ENCODE data around the gene PRG2.
"Not testable (repeated sequence)": the region's sequence is repeated elsewhere in the genome, so short reads cannot be mapped to it uniquely, and the experiment has no call there.

Gene PRG2

DNA sequence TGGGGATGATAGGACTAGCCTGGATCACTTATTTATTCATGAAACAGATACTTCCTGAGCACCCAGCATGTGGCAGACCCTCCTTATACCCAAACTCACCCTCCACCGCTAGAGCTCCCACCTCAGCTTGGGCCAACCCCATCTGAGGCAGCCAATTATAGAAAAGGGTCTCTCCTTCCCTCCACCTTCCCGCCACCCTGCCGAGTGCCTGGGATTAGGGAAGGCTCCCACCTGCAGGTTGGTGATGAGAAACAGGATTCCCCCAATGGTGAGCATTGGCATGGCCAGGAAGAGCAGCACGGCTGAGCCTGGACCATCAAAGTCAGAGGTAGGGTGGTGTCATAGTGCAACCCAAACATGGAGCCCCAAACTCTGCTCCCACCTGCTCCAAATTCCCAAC lies 30.6 kb upstream of the PRG2 start:
- DNase-seq (ENCODE audit: low read depth in 1 of 2, low spot score in 1 of 2): no peak

DNA sequence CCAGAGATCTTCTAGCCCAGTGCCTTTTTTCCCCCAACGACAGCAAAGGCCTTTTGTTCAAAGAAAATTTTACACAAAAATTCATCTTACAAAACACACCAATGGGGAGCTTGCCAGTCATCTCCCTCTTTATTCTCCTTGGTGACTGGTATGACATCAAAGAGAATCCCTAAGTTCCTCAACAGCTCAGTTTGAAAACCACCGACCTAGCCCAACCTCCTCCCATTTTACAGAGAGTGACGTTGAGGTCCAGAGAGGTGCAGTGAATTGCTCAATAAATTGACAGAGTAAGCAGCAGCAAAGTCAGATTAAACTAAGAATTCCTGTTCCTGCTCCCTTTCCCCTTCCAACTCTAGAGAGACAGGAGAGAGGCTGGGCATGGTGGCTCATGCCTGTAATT lies 28.7 kb upstream of the PRG2 start:
- DNase-seq (ENCODE audit: low read depth in 1 of 2, low spot score in 1 of 2): no peak

DNA sequence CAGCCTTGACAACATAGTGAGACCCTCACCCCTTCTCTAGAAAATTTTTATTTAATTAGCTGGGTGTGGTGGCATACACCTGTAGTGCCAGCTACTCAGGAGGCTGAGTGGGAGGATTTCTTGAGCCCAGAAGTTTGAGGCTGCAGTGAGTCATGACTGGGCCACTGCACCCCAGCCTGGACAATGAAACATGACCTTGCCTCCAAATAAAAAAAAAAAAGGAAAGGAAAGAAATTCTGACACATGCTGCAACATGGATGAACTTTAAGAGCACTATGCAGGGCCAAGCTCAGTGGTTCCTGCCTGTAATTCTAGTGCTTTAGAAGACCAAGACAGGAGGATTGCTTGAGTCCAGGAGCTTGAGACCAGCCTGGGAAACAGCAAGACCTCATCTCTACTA lies 27.7 kb upstream of the PRG2 start:
- DNase-seq (ENCODE audit: low read depth in 1 of 2, low spot score in 1 of 2): no peak

DNA sequence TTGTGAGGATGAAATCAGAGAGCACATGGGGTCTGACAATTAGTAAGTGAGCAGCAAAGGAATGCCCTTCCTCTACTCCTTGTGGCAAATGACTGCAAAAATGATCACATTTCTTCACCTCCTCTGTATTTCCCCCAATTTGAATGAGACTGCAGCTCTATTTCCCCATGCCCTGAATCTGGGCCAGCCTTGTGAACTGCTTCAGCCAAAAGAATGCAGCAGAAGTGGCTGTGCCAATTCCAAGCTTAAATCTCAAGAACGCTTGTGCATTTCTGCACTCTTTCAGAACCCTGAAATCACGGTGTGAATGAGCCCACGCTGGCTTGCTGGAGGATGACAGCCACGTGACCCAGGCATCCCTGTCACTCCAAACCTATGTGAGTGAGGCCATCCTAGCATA lies 26.6 kb upstream of the PRG2 start:
- DNase-seq (ENCODE audit: low read depth in 1 of 2, low spot score in 1 of 2): no peak

DNA sequence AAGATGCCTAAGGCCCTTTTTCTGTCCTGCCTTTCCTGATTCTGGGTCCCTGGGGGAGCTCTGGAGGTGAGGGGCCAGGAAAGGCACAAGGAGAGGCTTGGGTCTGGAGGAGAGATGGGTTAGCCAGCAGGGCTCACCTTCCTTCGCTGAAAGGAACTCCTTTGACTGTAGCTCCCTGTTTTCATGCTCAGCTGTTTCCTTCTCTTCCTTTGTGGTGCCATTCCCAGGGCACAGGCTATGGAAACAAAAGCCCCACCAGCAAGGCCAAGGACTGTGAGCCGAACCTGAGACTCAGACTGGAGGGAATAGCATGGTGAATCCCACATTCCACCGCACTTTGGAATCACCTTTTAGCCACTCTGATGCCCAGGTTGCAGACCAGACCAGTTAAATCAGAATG lies 26.0 kb upstream of the PRG2 start:
- no peak for DNase-seq (ENCODE audit: low read depth in 1 of 2, low spot score in 1 of 2)

DNA sequence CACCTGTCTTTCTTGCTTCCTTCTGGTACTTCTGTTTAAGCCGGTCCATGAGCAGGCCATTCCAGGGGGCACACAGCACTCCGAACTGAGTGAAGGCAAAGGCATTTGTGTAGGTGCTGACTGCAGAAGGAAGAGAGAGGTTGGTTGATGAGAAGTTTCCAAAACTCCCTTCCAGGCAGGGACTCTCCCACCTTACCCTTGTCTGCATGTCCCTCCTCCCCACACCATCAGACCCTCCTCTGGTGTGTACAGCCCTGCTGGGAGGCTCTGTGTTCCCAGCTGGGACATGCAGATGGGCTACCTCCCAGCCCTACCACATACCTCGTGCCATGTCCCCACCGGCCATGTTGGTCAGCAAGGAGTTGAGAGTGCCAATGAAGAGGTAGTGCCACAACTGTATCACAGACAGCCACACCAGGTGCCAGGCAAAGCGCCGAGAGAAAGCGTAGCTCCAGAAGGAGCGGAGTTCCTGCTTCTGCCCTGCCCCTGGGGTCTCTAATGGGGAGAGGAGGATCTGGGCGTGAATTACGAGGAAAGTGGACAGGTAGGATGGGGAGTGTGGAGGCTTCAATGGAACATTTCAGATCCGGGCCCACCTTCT lies 24.3 kb upstream of the PRG2 start:
- no peak for DNase-seq (ENCODE audit: low read depth in 1 of 2, low spot score in 1 of 2)

DNA sequence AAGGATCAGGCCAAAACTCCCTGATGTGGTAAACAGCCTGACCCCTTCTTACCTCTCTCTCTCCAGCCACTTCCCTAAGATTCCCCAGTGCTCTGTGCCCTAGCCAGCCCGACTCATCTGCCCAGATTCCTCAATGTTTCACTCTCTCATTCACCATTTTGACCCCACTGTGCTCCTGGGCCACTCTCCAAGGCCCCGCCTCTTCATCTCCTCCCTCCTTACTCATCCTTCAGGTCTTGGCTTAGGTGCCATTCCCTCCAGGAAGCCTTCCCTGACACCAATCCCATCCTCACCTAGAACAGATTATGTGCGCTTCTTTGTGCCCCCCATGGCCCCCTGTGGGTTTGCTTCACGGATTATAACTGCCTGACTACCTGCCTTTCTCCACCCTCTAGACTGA lies 23.2 kb upstream of the PRG2 start:
- no peak for DNase-seq (ENCODE audit: low read depth in 1 of 2, low spot score in 1 of 2)

DNA sequence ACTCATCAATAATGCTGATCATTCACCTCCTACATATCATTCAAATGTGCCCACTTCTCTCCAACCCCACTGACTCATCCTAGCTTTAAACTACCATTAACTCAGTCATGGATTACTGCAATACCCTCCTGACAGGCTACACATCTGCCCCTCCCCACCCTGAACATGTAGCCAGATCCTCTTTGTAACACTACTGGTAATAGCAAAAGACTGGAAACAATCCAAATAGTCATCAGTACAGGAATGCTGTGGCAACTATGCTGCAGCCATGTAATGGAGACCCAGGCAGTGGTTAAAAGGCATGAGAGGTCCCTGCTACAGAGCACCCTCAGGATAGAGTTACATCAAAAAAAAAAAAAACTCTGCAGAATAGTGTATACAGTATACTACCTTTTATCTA lies 19.8 kb upstream of the PRG2 start:
- no peak for DNase-seq (ENCODE audit: low read depth in 1 of 2, low spot score in 1 of 2)

DNA sequence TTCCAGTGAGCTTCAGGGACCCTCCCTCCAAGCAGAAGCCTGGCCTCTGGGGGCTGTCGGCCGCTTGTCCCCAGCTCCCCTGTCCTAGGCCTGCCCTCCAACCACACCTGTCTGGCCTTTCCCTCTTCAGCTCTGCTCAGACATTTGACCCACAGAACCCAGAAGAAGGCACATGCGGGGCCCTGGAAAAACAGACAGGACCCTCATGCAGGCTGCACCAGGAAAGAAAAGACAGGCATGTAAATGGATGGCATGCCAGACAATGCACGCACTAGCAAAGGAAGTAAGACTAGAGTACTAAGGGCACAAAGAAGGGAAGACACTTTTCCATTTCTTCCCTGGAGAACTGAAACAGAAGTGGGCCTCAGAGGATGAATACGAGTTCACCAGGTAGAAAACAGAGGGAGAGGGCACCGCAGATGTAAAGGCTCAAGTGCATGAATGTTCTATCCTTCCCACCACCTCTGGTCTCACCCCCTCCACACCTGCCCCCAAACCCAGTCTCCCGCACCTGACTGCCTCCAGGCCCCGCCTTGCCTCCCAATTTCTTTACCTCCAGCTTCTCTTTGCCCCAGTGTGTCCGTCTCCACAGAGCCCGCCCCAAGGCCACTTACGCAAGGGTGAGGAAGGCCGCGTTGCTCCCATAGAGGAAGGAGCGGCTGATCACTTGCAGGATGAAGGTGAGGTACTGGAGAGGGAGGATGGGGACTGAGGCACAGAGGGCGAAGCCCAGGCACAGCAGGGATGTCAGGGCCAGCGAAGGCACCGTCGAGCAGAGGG lies 19.1 kb upstream of the PRG2 start:
- DNase-seq (ENCODE audit: low read depth in 1 of 2, low spot score in 1 of 2): no peak

DNA sequence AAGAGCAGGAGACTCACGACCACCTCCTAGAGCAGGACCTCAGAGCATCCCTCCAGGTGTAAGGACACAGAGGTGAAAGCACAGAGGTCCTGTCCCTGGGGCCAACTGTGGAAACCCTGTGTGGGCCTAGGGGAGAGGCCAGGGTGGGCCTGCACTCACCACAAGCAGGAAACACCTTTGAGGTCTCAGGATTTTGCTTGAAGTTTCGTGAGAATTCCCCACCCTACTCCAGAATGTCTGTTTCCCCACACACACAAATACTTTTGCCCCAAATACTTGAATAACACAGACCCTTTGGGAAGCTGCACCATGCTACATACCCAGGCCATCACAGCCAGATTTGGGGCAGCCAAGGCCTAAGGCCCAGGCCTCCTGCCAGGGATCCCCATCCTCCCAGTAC lies 18.3 kb upstream of the PRG2 start:
- DNase-seq (ENCODE audit: low read depth in 1 of 2, low spot score in 1 of 2): no peak

DNA sequence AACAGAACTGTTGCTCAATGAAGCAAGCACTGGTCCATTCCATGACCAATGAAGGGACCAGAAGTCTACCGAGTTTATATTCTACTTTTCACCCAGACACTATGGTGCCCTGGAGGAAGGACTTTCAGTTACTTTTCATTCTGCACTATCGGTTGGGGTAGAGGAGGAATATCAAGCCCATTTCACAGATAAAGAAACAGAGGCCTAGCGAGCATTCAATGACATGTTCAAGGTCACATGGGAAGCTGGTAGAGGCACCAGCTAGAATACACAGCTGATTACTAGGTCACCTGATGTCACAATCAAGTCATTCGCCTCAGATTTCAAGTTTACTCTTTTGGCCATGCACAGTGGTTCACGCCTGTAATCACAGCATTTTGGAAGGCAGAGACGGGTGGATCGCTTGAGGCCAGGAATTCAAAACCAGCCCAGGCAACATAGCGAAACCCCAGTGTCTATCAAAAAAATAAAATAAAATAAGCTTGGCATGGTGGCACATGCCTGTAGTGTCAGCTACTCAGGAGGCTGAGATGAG lies 17.6 kb upstream of the PRG2 start:
- no peak for DNase-seq (ENCODE audit: low read depth in 1 of 2, low spot score in 1 of 2)

DNA sequence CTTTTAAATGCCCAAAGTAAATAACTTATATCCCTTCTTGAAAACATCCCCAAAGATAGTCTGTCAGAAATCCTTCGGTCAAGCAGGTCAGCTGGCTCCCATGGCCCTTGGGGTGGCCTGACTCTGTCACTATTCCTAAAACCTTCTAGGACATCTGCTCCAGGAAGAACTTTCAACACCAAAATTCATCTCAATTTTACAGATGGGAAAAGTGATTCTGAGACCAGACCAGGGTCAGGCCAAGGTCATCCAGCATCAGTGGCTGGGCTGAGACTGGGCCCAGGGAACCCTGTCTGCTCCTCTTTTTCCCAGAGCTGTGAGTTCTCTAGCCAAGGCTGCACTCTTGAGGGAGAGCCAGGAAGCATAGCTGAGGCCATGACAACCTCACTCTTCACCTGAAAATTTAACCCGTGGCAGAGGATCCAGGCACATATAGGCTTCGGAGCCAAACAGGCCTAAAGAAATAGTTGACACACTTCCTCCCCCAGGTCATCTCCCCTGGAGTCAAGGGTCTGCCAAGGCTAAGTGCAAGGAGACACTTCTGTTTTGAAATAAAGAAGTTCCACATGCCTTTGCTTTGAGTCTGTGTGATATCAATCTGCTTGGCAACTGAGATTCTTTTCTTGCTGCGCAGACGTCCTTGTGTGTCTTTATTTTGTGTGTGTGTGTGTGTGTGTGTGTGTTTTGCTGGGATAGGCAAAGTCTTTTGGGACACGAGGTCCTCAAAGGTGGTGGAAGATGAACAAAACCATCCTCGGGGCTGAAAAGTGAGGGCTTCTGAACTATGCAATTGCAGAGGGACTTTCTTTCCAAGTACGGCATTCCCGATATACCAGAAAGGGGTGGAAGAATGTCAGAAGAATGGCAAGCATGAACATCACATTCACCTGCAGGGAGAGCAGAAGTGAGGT lies 16.8 kb upstream of the PRG2 start:
- DNase-seq (ENCODE audit: low read depth in 1 of 2, low spot score in 1 of 2): no peak

DNA sequence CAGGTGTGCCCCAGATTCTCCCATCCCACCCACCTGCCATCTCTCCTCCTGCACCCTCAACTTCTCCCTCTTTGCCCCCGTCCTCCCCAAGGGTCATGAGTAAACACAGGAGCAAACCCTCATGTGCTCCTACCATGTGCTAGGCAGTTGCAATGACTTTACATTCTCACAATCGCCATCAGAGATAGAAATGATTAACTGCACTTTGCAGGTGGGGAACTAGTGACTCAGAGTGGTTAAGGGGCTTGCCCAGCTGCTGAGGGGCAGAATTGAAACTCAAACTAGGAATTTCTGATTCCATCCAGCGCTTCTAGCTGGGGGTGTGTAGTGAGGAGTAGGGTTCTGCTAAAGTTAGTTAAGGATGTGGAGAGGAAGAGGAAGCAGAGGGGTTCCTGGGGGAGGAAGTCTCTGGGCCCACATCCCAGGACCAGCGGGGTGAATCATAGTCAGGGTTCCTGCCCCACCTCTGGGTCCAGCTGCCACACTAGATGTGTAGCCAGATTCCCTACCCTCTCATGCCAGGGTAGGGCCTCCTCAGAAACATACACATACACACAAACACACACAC lies 16.0 kb upstream of the PRG2 start:
- DNase-seq (ENCODE audit: low read depth in 1 of 2, low spot score in 1 of 2): no peak

DNA sequence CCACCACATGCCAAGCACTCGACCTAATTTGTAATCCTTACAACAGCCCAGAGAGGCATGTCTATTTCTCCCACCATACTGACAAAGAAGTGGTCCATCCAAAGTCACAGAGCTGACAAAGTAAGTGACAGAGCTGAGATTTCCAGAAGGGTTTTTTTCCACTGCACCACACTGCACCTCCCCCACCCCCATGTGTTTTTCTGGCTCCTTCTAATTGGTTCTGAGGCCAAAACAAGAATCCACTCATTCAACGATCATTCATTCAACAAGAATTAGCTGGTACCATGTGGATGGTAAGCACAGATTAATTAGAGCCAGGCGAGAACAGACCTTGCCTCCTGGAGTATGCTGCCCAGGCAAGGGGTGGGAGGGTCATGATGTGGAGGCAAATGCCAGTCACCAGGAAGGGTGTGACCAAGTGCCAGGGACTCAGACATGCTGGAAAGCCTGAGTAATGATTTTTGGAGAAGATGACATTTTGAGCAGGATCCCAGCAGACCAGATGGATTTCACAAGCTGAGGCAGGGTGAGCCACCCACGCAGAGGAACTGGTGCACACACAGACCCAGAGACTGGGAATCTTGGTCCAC lies 14.9 kb upstream of the PRG2 start:
- DNase-seq (ENCODE audit: low read depth in 1 of 2, low spot score in 1 of 2): no peak

DNA sequence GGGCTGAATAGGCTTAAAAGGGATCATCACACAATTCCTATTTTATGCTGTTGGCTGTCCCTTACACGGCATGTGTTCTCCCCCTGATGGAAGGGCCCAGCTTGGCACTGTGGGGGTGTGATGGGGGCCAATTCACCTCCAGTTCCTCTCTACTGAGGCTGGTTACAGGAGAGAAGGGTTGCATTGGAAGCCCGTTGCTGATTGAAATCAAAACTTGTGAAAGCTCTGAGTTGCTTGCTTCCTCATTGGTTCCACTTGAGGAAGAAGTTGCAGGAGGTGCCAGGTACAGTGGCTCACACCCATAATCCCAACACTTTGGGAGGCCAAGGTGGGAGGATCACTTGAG lies 13.3 kb upstream of the PRG2 start:
- no peak for DNase-seq (ENCODE audit: low read depth in 1 of 2, low spot score in 1 of 2)

DNA sequence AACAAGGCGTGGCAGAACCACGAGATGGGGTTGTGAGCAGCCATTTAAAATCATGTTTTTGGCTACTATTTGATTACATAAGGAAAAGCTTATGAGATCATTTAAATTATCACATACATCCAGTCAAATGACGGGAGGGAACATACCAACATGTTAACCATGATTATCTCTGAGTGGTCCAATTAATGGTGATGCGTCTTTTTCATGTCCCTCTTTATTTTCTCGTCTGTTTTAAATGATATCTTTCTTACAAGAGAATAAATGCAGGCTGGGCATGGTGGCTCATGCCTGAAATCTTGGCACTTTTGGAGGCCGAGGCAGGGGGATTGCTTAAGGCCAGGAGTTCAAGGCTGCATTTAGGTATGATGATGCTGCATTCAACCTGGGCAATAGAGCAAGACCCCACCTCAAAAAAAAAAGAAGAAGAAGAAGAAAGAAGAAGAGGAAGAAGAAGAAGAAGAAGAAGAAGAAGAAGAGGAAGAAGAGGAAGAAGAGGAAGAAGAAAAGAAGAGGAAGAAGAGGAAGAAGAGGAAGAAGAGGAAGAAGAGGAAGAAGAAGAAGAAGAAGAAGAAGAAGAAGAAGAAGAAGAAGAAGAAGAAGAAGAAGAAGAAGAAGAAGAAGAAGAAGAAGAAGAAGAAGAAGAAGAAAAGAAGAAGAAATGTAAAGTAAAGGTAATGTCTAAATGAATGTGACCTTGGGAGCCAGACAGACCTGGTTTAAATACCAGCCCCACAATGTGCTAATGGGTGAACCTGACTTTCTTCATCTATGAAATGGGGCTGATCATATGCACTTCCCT lies 12.8 kb upstream of the PRG2 start:
- not testable (repeated sequence) for DNase-seq (ENCODE audit: low read depth in 1 of 2, low spot score in 1 of 2)

DNA sequence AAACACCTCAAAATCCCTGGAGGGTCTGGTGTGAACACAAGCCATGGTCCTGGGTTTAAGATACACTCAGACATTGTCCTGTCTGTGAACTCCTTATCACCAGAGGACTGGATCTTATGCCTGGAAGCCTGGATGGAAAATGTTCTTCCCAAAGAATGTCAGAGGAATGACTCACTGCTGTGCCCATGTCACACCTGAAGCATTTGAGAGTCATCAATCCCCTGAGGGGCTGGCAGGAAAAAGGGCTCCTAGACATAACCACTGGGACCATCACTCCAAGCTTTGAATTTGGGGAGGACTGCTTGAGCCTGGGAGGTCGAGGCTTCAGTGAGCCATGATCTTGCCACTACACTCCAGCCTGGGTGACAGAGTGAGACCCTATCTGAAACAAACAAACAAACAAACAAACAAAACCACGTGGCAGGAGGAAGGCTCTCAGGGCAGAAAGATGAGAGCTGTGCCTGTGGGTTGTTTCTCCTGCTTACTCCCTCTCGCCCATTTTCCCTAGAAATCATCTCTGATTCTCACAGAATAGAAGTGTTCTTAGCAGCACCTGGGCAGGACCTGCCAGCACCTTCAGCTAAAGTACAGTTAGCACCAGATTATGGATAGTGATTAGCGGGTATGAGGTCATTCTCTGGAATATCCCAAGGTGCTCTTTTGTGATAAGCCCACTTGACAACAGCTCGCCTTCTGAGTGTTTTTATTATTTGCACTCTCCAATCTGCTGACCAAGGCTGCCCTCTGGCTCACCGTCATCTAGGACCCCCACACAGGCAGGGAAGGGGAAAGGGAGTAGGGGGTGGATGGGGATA lies 11.9 kb upstream of the PRG2 start:
- DNase-seq (ENCODE audit: low read depth in 1 of 2, low spot score in 1 of 2): no peak

DNA sequence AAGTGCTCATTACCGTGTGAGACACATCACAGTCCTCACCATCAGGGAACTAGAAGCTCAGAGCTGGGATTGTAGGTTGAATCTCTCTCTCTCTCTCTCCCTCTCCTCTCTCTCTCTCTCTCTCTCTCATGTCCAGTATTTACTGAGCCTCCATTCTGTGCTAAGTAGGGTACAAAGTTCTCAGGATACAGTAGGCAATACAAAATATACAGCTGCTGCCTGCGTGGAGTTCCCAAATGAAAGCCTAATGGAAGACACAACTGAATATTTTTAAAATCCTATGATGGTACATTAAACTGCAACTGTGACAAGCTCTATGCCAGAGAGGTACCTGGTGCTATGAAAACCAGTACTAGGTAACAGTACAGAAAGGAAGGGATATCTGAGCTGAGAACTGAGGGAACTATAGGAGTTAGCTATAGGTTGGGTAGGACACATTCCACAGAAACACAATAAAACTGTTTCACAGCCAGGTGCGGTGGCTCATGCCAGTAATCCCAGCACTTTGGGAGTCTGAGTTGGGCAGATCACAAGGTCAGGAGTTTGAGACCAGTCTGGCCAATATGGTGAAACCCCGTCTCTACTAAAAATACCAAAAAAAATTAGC lies 9.6 kb upstream of the PRG2 start:
- DNase-seq (ENCODE audit: low read depth in 1 of 2, low spot score in 1 of 2): no peak

DNA sequence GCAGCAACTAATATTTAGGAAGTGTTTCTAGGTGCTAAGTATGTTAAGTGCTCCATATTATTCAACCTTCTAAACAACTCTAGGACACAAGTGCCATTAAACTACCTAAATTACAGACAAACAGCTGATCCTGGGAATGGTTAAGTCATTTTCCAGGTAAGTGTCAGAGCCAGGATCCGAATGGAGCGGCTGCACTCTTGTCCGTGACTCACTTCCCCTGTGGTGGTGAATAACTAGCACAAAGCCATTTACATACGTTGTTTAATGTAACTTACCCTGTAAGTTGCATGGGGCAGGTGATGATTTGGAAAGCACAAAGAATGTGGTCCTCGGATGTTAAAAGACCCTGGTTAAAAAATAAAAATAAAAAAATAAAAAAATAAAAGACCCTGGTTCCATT lies 8.8 kb upstream of the PRG2 start:
- DNase-seq (ENCODE audit: low read depth in 1 of 2, low spot score in 1 of 2): no peak
